Activated CD8-positive, alpha-beta memory T cell treated with anti-CD3 and anti-CD28 coated beads for 1 hour (primary cell): ENCODE measurements around the gene NSMF.

Source experiments
- DNase-seq, 2 donors: peaks; one replicate each; pipeline ENCODE4 v3.0.0-alpha.2; 2020; ENCODE audit warnings: low read depth in 1 of 2; ENCODE audit errors: extremely low read depth in 1 of 2

NSMF gene

GRCh38 chr9:137459152-137459600 is at the start of gene NSMF:
NSMF (minus strand) TSS chr9:137459334; CDS start chr9:137459102, 232 bp downstream.
- DNase-seq, result peak; percentile 79 to 95

GRCh38 chr9:137506702-137507171 is 47.6 kb upstream of the NSMF start:
- no peak for DNase-seq

GRCh38 chr9:137506274-137506673 is 47.1 kb upstream of the NSMF start:
- no peak for DNase-seq

GRCh38 chr9:137505421-137506140 is 46.4 kb upstream of the NSMF start:
- no peak for DNase-seq

GRCh38 chr9:137504432-137504777 is 45.3 kb upstream of the NSMF start:
- no peak for DNase-seq

GRCh38 chr9:137502008-137502911 is 43.1 kb upstream of the NSMF start:
- no peak for DNase-seq

- DNase-seq, result no peak
Observed at GRCh38 chr9:137501457-137501856, 42.3 kb upstream of the NSMF start.

GRCh38 chr9:137500666-137501397 is 41.7 kb upstream of the NSMF start:
- DNase-seq, result no peak

- no peak for DNase-seq
Observed at GRCh38 chr9:137499858-137500661, 40.9 kb upstream of the NSMF start.

GRCh38 chr9:137499416-137499815 is 40.3 kb upstream of the NSMF start:
- DNase-seq, result no peak

- DNase-seq, result no peak
Observed at GRCh38 chr9:137498720-137499150, 39.6 kb upstream of the NSMF start.

GRCh38 chr9:137497921-137498719 is 39.0 kb upstream of the NSMF start:
- no peak for DNase-seq

GRCh38 chr9:137496601-137497375 is 37.7 kb upstream of the NSMF start:
- DNase-seq, result no peak

GRCh38 chr9:137494550-137495351 is 35.6 kb upstream of the NSMF start:
- no peak for DNase-seq

- DNase-seq, result no peak
Observed at GRCh38 chr9:137494104-137494544, 35.0 kb upstream of the NSMF start.

- no peak for DNase-seq
Observed at GRCh38 chr9:137493364-137494103, 34.4 kb upstream of the NSMF start.
